Subcutaneous abdominal adipose tissue (tissue), 5 donors: ENCODE results near the gene GTF2F1.
"Not testable (repeated sequence)": the region's sequence is repeated elsewhere in the genome, so short reads cannot be mapped to it uniquely, and the experiment has no call there.

Experiments
- H3K27ac ChIP-seq: one replicate; pipeline ENCODE4 v1.7.0; 2013; ENCODE audit warnings: low read depth, mild to moderate bottlenecking, inconsistent platforms, low read length, moderate library complexity
- H3K27me3 ChIP-seq, 5 donors: one replicate each; pipeline ENCODE4 v1.7.0; 2013; ENCODE audit warnings: low read length in 5 of 5, inconsistent platforms in 1 of 5; ENCODE audit not compliant: control insufficient read depth in 5 of 5, insufficient read depth in 4 of 5
- H3K36me3 ChIP-seq, 5 donors: one replicate each; pipeline ENCODE4 v1.7.0; 2013; ENCODE audit warnings: low read length in 5 of 5; ENCODE audit not compliant: control insufficient read depth in 5 of 5, insufficient read depth in 5 of 5
- H3K4me1 ChIP-seq, 5 donors: one replicate each; pipeline ENCODE4 v1.7.0; 2013; ENCODE audit warnings: low read length in 5 of 5, mild to moderate bottlenecking in 3 of 5, moderate library complexity in 1 of 5; ENCODE audit not compliant: control insufficient read depth in 5 of 5, insufficient read depth in 5 of 5
- H3K4me3 ChIP-seq, 5 donors: one replicate each; pipeline ENCODE4 v1.7.0; 2013; ENCODE audit warnings: low read length in 5 of 5, low read depth in 1 of 5
- H3K9ac ChIP-seq, 5 donors: one replicate each; pipeline ENCODE4 v1.7.0; 2013; ENCODE audit warnings: low read length in 5 of 5, mild to moderate bottlenecking in 4 of 5, moderate library complexity in 3 of 5
- H3K9me3 ChIP-seq, 5 donors: one replicate each; pipeline ENCODE4 v1.7.0; 2013; ENCODE audit warnings: low read length in 5 of 5; ENCODE audit not compliant: control insufficient read depth in 5 of 5
- donor health status: healthy.
- donor health status: healthy.
- donor health status: healthy.
- donor health status: healthy.
- donor health status: healthy.

GTF2F1 gene

GRCh38 chr19:6373813-6374108 lies 19.2 kb downstream of the GTF2F1 start:
- H3K4me3 ChIP-seq = peak overlapping the region; percentile 25 to 96 (median 57)
- no peak overlapping the region for H3K9ac ChIP-seq
- no peak overlapping the region for H3K27ac ChIP-seq
- no peaks in the 10 kb centered on the region for H3K27me3 ChIP-seq
- peaks cover 0 to 28% (median 19%) of the 10 kb centered on the region in 5 donors for H3K4me1 ChIP-seq
- H3K9me3 ChIP-seq = no peaks in the 10 kb centered on the region
- peaks cover 0 to 19% (median 11%) of the 10 kb centered on the region in 5 donors for H3K36me3 ChIP-seq

DNA sequence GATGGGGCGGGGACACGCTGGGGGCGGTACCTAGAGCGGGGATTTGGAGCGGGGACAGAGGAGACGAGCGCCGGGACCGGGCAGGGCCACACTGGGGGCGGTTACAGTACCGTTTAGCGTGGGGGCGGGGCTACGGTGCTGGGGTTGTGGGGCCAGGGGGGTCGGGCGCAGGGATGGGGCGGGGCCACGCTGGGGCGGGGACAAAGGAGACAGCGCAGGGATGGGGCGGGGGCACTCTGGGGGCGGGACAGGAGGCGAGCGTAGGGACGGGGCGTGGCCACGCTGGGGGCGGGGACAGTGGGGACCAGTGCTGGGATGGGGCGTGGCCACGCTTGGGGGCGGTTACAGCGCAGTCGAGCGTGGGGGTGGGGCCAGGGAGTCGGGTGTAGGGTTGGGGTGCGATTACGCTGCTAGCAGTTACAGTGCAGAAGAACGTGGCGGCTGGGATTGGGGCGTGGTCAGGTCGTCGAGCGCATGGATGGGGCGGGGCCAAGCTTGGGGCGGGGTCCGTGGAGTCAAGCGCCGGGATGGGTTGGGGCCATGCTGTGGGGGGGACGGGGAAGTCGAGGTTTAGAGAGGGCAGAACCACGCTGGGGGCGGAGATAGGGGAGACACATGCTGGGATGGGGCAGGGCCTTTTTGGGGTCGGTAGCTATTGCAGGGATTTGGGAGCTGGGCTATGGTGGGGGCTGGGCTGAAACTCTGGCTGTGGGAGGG lies 19.7 kb downstream of the GTF2F1 start:
- Histone ChIP-seq H3K9me3 (no peaks in the 10 kb centered on the region), H3K4me3 (peak overlapping the region; percentile 59 to 96 (median 81)), H3K9ac (peak overlapping the region in 4 of 5 donors; percentile 62 to 78 (median 74)), H3K27ac (peak overlapping the region; percentile 90), H3K36me3 (peaks cover 0 to 19% (median 15%) of the 10 kb centered on the region in 5 donors), H3K4me1 (peaks cover 0 to 26% (median 19%) of the 10 kb centered on the region in 5 donors), H3K27me3 (no peaks in the 10 kb centered on the region)

DNA sequence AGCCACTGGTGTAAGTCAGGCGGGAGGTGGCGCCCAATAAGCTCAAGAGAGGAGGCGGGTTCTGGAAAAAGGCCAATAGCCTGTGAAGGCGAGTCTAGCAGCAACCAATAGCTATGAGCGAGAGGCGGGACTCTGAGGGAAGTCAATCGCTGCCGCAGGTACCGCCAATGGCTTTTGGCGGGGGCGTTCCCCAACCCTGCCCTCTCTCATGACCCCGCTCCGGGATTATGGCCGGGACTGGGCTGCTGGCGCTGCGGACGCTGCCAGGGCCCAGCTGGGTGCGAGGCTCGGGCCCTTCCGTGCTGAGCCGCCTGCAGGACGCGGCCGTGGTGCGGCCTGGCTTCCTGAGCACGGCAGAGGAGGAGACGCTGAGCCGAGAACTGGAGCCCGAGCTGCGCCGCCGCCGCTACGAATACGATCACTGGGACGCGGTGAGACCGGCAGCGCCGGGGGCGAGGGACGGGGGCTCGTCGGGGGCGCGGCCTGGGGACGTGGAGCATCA lies 20.3 kb downstream of the GTF2F1 start, which contains the start of gene ALKBH7:
Gene ALKBH7, plus strand, starts transcription at position 201 of the 502 bp plus-strand sequence. Its CDS starts 27 bp downstream, at position 228.
- H3K36me3 ChIP-seq = peaks cover 0 to 25% (median 20%) of the 10 kb centered on the region in 5 donors
- no peaks in the 10 kb centered on the region for H3K27me3 ChIP-seq
- peak within 1 kb of the TSS; percentile 80 to 96 (median 83) for H3K4me3 ChIP-seq
- no peaks in the 10 kb centered on the region for H3K9me3 ChIP-seq
- peak within 1 kb of the TSS; percentile 90 for H3K27ac ChIP-seq
- H3K4me1 ChIP-seq = peaks cover 0 to 20% (median 15%) of the 10 kb centered on the region in 5 donors
- peak within 1 kb of the TSS in 4 of 5 donors; percentile 70 to 78 (median 74) for H3K9ac ChIP-seq

DNA sequence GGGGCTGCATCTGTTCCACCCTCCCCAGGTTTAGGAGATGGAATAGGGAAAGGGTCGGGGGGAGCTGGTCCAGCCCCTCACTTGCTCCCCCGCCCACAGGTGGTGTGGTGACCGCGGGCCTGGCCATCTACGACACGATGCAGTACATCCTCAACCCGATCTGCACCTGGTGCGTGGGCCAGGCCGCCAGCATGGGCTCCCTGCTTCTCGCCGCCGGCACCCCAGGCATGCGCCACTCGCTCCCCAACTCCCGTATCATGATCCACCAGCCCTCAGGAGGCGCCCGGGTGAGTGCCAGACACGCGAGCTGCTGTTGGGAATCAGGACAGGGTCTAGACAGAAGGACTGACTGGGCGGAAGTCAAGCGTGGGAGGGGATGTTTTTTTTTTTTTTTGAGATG lies 28.6 kb downstream of the GTF2F1 start:
- Histone ChIP-seq H3K9me3 (no peaks in the 10 kb centered on the region), H3K27me3 (no peaks in the 10 kb centered on the region), H3K36me3 (peaks cover 0 to 54% (median 38%) of the 10 kb centered on the region in 5 donors), H3K9ac (no peak overlapping the region), H3K4me1 (peaks cover 2 to 13% (median 11%) of the 10 kb centered on the region in 5 donors), H3K4me3 (no peak overlapping the region), H3K27ac (no peak overlapping the region)

- H3K4me3 ChIP-seq = peak overlapping the region; percentile 76 to 86 (median 83)
- peaks cover 0 to 34% (median 21%) of the 10 kb centered on the region in 5 donors for H3K36me3 ChIP-seq
- H3K27ac ChIP-seq = peak overlapping the region; percentile 67
- no peaks in the 10 kb centered on the region for H3K9me3 ChIP-seq
- peaks cover 2 to 13% (median 11%) of the 10 kb centered on the region in 5 donors for H3K4me1 ChIP-seq
- no peaks in the 10 kb centered on the region for H3K27me3 ChIP-seq
- H3K9ac ChIP-seq = peak overlapping the region; percentile 63 to 91 (median 88)
Measured at GRCh38 chr19:6362351-6362801, 30.6 kb downstream of the GTF2F1 start.

GRCh38 chr19:6362027-6362350 lies 31.0 kb downstream of the GTF2F1 start:
- Histone ChIP-seq H3K27me3 (no peaks in the 10 kb centered on the region), H3K9me3 (no peaks in the 10 kb centered on the region), H3K27ac (peak overlapping the region; percentile 67), H3K4me3 (peak overlapping the region; percentile 76 to 86 (median 83)), H3K36me3 (peaks cover 0 to 31% (median 19%) of the 10 kb centered on the region in 5 donors), H3K9ac (peak overlapping the region; percentile 48 to 91 (median 88)), H3K4me1 (peaks cover 2 to 13% (median 11%) of the 10 kb centered on the region in 5 donors)

- not testable (repeated sequence) for H3K27ac ChIP-seq, H3K9me3 ChIP-seq
Measured at GRCh38 chr19:6360857-6361216, 32.1 kb downstream of the GTF2F1 start.

GRCh38 chr19:6360445-6360844 lies 32.5 kb downstream of the GTF2F1 start:
- H3K9ac ChIP-seq, H3K27me3 ChIP-seq, H3K27ac ChIP-seq, H3K4me3 ChIP-seq, H3K9me3 ChIP-seq: not testable (repeated sequence)
- H3K36me3 ChIP-seq = peaks cover 0 to 17% (median 8%) of the 10 kb centered on the region in 5 donors
- H3K4me1 ChIP-seq = peaks cover 2 to 13% (median 11%) of the 10 kb centered on the region in 5 donors

More at GRCh38 chr19:6360857-6361216, 32.1 kb downstream of the GTF2F1 start:
- H3K27me3 ChIP-seq, H3K9ac ChIP-seq: not testable (repeated sequence)
- Histone ChIP-seq H3K4me3 (peak overlapping the region; percentile 44 to 86 (median 79)), H3K36me3 (peaks cover 0 to 20% (median 11%) of the 10 kb centered on the region in 5 donors), H3K4me1 (peaks cover 2 to 13% (median 11%) of the 10 kb centered on the region in 5 donors)

- peaks cover 0 to 11% (median 5%) of the 10 kb centered on the region in 5 donors for H3K36me3 ChIP-seq
- H3K27me3 ChIP-seq = no peaks in the 10 kb centered on the region
- no peak overlapping the region for H3K9ac ChIP-seq
- no peaks in the 10 kb centered on the region for H3K9me3 ChIP-seq
- no peak overlapping the region for H3K27ac ChIP-seq
- H3K4me1 ChIP-seq = peaks cover 2 to 13% (median 11%) of the 10 kb centered on the region in 5 donors
- no peak overlapping the region for H3K4me3 ChIP-seq
Measured at GRCh38 chr19:6359568-6360341, 33.2 kb downstream of the GTF2F1 start.

DNA sequence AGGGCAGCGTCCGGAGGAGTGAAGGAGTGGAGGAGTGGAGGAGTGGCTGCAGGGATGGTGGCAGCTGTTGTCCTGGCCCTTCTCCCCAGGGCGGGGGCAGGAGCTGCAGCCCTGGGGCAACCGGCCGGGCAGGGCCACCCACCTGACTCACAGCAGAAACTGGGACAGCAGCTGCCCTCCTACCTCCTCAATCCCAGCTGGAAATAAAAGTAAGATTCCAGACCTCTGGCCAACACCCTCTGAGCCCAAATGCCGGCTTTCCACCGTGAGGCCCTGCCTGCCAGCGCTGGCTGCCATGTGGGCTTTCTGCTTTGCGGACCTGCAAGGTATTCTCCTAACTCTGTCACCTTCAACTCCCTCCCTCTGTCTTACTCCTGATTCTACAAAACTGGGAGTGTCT lies 35.0 kb downstream of the GTF2F1 start:
- no peaks in the 10 kb centered on the region for H3K9me3 ChIP-seq
- peaks cover 2 to 13% (median 11%) of the 10 kb centered on the region in 5 donors for H3K4me1 ChIP-seq
- H3K27me3 ChIP-seq = no peaks in the 10 kb centered on the region
- no peak overlapping the region for H3K27ac ChIP-seq
- no peaks in the 10 kb centered on the region for H3K36me3 ChIP-seq
- no peak overlapping the region for H3K4me3 ChIP-seq
- no peak overlapping the region for H3K9ac ChIP-seq
